ENCODE measurements around the gene PIP5K1C.

GRCh38 chr19:3743486-3743885, 43.2 kb upstream of the PIP5K1C start:
- no peak for TF ChIP-seq CTCF (optimal IDR thresholded peaks at IDR 0.05 in 1 of 3, IDR thresholded peaks at IDR 0.05 in 1 of 3, conservative IDR thresholded peaks at IDR 0.05 in 1 of 3; ENCODE audit: extremely low read depth in 1 of 3, insufficient read depth in 2 of 3, low read length in 3 of 3)
- no peak for TF ChIP-seq EZH2 (IDR thresholded peaks at IDR 0.05; ENCODE audit: low read length)

Measured in keratinocyte (primary cell).